HG03521 (cell line): Measurements from ENCODE around the gene TMEM44.
"Not testable (repeated sequence)": the region's sequence is repeated elsewhere in the genome, so short reads cannot be mapped to it uniquely, and the experiment has no call there.

ENCODE experiments used
- ATAC-seq: cut with Tn5 transposase; IDR thresholded peaks from one replicate; pipeline ENCODE4 v1.9.1; 2021; ENCODE audit warnings: mild to moderate bottlenecking, moderate library complexity; ENCODE audit not compliant: unreplicated experiment

TMEM44 gene

DNA sequence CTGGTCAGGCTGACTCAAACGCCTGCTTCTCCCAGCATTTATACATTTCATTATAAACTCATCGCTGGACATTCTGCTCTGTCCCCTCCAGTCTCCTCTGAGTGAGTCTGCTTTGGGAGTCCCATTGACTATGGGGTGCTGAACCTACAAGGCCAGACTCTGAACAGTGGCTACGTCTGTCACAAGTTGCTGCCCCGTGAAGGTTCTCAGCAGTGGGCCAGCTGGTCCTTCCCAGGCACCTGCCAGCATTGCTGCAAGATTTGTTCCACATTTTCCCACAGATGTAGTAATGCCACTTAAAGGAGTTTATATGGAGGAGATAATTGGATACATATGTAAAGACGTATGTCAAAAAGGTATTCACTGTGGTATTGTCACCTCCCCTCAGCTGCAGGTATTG lies 73.7 kb downstream of the TMEM44 start:
- ATAC-seq, result no peak

DNA sequence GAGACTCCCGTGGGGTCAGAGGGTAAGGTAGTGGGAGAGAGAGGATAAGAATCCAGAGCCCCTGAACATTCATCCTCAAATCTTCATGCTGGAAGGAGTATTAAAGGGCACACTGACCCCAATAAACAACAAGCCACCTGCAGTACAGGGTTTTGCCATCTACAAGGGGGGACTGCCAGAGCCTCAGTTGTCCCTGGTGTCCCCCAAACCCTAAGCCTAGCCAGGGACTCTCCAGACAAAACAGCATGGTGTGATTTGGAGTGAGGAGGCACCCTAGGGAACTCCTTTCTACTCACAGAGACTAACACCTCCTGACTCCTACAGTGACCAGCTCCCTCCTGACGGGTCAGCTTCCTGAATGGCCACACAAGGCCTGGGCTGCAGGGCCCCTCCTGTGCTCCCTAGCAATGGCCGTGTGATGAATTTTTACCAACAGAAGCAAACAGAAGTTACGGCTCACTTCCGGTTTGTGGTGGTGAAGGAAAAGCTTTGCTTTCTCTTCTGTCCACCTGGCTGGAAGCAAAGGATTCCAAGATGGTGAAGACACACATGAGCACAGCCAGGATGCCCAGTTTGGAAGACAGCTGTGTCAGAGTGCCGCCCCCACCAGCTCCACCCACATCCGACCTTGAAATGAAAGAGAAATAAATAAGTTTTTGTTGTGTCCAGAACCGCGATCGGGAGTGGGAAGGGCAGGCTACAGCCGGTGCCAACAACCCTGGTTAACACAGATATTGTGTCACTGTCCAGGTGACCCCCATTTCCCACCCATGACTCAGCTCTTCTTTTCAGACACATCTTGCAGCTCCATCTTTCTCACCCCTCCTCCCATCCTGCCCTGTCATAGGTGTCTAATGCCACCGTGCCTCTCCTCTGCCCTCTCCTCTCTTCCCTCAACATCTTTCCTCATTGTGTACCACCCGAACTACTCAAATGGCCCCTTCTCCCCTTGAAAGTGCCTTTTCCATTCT lies 76.8 kb downstream of the TMEM44 start:
- ATAC-seq, result no peak

DNA sequence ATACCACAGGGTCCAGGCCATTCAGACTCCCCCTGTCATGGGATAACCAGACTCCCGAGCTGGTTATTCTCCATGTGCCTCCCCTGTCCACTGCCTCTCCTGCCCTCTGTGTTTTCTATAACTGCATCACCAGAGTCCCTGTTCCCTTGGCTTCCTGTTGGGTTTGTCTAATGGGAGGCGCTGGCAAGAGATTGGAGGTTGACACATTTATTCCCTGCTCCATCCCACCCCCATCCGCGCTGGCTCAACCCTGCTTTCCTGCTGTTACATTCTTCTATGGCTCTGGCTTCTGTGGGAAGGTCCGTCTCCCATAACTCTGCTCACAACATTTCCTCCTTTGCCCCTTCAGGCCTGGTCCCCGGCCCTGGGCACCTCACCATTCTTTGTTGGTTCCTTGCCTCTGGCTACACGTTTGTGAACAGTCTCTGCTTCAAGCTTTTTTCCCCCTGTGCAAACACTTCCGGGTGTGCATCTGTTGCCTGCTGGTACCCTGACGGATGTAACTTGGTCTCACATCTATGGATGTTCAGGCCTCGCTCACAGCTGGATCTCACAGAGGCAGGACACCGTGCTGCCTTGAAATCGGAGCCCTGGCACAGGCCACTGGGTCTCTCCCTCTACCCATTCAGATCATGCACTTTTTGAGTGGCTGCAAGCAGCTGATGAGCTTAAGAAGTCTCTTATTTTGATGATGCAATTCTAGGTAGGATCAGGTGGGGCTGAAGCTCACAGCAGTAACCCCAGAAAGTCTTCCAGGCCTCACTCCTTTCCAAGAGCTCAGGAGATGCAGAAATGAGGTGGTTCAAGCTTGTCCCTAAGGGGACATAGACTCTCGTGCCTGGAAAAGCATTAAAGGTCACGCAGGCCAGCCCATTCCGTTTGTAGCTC lies 77.8 kb downstream of the TMEM44 start:
- no peak for ATAC-seq

DNA sequence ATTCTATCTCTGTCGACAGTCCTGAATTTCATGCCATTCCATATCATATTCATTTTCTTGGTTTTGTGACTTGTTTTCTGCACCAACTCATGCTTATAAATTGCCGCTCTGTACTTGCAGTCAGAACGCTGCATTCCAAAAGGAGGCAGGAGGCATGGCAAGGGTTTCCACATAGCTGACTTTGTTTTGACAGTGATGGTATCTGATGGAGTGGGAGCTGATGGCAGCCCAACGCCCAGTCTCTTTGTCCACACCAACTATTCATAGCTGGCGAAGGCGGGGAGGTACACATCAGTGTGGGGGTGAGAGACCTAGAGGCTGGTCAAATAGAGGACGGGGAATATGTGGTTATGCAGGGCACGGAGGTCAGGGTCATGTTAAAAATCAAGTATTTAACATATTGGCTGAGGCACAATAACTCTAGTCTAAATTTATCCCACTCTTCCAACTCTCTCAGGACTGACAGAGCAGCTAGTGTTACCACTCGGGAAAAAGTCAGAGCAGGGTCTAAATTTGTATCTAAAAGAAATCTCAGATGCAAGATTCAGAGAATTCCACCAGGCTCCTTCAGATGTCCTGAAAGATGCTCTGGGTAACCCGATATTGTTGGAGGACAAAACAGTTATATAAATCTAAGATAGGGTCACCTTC lies 78.6 kb downstream of the TMEM44 start:
- ATAC-seq, result no peak

DNA sequence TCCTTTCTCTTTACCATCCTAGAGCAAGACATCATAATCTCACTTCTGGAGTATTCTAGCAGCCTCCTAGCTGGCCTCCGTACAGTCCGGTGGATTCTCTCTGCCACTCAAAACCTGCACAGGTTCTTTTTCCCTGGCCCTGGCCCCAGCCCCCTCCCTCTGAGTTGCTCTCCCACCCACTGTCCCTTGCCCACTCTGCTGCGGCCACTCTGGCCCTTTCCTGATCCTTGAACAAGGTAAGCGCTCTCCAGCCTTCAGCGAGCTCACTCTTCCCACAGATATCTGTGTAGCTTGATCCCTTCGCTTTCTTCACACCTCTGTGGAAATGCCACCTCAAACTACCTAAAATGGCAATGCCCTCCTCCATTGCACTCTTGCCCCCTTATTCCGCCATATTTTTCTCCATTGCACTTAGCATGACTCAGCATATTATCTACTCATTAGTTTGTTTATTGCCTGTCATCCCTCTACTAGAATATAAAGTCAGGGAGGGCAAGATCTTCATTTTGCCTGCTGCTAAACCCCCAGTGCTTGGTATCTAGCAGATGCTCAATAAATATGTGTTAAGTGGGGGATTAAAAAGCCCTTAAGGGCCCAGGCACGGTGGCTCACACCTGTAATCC lies 80.8 kb downstream of the TMEM44 start:
- ATAC-seq, result no peak

DNA sequence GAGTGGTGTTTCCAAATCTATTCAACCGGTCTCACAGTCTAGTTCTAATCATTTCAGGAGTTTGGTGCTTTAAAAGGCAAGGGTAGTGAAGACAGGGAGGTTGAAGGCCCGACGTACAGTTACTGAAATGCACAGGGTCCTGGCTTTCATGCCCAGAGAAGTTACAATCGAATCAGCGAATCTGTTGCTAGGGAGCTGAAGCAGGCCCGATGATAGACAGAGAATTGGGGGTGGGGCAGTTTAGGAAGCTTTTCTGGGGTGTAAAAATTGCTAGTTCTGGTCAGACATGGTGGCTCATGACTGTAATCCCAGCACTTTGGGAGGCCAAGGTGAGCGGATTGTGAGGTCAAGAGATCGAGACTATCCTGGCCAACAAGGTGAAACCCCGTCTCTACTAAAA lies 83.4 kb downstream of the TMEM44 start:
- no peak for ATAC-seq

DNA sequence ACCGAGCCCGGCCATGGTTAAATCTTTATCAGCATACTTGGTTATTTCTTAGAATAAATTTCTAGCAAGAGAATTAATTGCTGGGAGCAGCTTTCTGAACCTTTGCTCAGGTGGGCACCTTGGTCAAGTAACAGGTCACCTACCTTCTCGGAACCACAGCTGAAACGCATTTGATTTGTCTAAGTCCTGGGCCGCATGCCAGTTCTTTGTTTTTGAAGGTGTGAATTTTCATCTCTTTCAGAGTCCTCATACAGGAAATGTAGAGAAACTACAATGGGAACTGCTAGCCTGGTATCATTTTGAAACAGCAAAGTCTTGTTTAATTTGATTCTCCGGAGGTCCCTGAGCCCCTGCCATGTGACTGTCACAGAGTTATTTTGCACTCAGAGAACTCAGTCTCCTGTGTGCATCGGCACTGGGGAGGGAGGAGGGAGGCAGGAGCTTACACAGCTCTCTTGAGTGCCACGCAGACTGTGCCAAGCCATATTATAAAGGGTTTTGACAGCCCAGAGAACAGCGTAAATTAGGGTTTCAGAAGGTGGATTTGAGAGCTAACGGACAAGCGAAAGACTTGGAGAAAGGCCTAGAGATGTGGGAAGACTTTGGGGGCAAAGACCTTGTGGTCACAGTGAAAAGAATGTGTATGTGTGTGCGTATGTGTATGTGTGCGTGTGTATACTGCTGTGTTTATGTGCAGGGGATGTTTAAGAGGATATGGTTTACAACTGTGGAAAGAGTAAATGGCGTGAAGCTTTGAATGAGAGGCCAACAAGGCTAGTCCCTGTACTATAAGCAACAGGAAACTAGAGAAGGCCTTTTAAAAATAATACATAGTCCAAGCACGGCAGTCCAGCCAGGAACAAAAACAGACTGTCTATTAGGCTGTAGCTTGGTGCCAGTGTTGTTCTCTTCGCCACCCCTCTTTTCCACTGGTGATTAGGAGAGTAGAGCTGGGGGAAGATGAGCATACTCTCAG lies 84.6 kb downstream of the TMEM44 start:
- ATAC-seq, result no peak

DNA sequence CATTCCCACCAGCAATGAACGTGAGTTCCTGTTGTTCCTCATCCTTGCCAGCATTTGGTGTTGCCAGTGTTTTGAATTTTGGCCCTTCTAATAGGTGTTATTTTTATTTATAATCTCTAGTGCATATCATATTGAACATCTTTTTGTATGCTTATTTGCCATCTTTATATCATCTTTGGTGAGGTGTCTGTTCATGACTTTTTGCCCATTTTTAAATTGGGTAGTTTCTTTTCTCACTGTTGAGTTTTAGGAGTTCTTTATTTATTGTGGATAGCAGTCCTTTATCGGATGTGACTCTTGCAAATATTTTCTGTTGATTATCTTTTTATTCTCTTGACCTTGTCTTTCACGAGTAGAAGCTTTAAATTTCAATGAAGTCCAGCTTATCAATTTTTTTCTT lies 86.2 kb downstream of the TMEM44 start:
- no peak for ATAC-seq

DNA sequence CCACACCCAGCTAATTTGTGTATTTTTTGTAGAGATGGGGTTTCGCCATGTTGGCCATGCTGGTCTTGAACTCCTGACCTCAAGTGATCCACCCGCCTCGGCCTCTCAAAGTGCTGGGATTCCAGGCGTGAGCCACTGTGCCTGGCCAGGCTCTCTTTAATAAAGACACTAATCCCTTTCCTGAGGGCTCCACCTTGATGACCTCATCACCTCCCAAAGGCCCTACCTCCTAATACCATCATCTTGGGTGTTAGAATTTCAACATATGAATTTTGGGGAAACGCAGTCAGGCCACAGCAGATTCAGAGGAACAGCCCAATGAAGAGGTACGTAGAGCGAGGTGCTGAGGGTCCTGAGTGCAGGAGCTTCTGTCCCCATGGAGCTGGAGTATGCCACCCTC lies 87.7 kb downstream of the TMEM44 start:
- not testable (repeated sequence) for ATAC-seq

DNA sequence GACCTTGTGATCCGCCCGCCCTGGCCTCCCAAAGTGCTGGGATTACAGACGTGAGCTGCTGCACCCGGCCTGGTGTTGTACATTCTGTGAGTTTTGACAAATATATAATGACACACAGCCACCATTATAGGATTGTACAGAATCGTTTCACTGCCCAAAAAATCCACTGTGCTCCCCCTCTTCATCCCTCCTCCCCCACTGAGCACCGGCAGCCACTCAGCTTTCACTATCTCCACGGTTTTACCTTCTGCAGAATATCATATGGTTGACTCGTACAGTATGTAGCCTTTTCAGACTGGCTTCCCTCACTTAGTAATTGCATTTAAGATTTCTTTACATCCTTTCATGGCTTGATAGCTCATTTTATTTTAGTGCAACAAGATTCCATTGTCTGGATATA lies 89.7 kb downstream of the TMEM44 start:
- ATAC-seq, result no peak

DNA sequence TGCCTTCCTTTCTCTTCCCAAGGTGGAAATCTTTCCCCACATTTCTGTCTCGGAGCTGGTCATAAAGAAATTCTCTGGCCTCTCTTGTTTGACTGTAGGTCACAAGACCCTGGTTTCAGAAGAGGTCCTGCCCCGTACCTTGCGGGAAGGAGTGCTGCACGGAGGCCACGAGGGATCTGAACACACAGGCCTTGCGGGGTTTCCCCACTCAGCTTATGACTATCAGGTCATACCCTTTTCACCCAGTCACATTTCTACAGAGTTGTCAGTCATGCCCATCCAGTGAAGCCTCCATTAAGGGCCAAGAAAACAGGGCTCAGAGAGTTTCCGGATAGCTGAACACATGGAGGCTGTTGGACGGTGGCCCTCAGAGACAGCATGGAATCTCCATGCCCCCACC lies 91.7 kb downstream of the TMEM44 start:
- ATAC-seq, result no peak

DNA sequence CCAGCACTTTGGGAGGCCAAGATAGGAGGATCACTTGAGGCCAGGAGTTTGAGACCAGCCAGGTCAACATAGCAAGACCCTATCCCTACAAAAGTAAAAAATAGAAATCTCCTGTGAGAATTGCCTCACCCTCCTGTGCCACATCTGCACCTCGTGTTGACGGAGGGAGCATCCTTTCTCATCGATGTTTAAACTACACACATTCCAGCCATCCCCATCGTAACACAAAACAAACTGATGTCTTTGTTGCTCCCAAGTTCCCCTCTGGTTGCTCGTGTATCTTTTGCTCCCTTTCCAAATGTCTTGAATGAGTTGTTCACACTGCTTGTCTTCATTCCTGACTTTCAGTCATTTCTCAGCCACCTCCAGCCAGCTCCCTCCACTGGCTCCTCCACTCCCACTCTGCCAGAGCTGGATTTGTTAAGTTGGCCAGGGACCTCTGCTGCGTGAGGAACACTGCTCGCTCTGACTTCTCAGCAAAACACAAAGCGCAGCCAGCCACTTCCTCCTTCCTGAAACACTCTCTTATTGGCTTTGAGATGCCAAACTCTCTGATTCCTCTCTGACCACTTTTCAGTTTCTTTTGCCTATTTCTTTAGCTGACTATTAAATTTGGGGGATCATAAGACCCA lies 92.8 kb downstream of the TMEM44 start:
- ATAC-seq, result no peak

DNA sequence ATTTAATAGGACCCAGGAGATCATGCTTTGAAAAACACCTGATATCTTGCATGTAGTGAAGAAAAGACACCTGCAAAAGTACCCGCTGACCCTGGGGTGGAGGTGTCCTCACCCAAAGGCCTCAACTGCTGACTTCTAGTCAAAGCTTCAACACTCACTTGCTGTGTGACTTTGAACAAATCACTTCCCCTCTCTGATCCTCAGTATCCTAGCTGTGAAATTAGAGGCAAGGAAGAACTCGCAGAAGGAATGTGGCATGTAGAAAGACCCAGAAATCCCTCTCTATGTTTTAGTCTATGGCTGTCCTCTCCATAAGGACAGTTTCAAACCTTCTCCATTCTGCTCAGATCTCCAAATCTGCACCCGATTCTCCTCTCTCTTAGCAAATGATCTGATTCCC lies 93.7 kb downstream of the TMEM44 start:
- ATAC-seq, result no peak

DNA sequence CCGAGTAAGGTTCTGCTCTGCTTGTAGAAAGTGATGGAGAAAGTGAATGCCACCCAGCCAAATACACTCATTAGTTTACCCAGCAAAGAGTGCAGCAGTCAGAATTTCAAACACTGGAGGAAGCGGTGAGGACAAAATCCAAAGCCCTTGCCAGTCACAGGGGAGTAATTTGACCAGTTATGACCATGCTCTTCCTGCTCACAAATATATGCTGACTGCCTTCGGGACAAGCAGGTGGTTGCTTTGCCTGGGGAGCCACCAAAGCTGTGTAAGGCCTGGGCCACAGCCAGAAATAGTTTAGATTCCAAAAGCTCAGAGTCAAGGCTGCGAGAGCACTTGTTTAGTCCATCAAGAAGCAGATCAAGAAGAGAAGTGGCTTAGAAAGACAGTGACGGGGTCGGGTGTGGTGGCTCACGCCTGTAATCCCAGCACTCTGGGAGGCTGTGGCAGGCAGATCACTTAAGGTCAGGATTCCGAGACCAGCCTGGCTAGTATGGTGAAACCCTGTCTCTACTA lies 95.4 kb downstream of the TMEM44 start:
- no peak for ATAC-seq
